H1 (cell line): ENCODE data around the gene GPHB5. TPM values are rescaled to one million over a fixed set of nuclear protein-coding genes. Genes with fewer than 3 reads are reported as not detected.
"Not testable (repeated sequence)": the region's sequence is repeated elsewhere in the genome, so short reads cannot be mapped to it uniquely, and the experiment has no call there.

Experiments
- CTCF ChIA-PET: fragments of 300-600 bp; sonication (Branson Sonifier 250); formaldehyde crosslinking; loops from one replicate; lab custom pipeline; 2021; ENCODE audit not compliant: partially characterized antibody; lab: Charles Lee
- POLR2A ChIA-PET: fragments of 300-600 bp; sonication (Branson Sonifier 250); formaldehyde crosslinking; loops from one replicate; lab custom pipeline; 2021; ENCODE audit warnings: inconsistent platforms; ENCODE audit not compliant: partially characterized antibody; lab: Charles Lee
- DNase-seq, 2 experiments: peaks; one replicate each; pipeline versions ENCODE4 v3.0.0 to v3.0.0-alpha.2; 2010 to 2022; ENCODE audit warnings: low spot score in 2 of 2, low read depth in 1 of 2, mixed read lengths in 1 of 2
- FAIRE-seq: peaks from 2 replicates; lab custom pipeline; 2011; peaks lifted over from hg19 to GRCh38; lab: Jason Lieb, UNC
- H2AFZ ChIP-seq: 2 replicates; pipeline ENCODE4 v1.8.1; 2012; ENCODE audit warnings: low read length, inconsistent platforms
- H2AK5ac ChIP-seq: 2 replicates; pipeline ENCODE4 v1.6.1; 2013; ENCODE audit warnings: low read depth, low read length
- H2BK120ac ChIP-seq: replicated peaks from 2 replicates; pipeline ENCODE3; 2013; ENCODE audit warnings: low read depth, low read length, inconsistent platforms
- H2BK12ac ChIP-seq: 2 replicates; pipeline ENCODE4 v1.6.1; 2013; ENCODE audit warnings: low read depth, low read length
- H2BK15ac ChIP-seq: 2 replicates; pipeline ENCODE4 v1.6.1; 2013; ENCODE audit warnings: low read length
- H2BK20ac ChIP-seq: 2 replicates; pipeline ENCODE4 v1.6.1; 2013; ENCODE audit warnings: low read length
- H2BK5ac ChIP-seq: 2 replicates; pipeline ENCODE4 v1.6.1; 2013; ENCODE audit warnings: low read depth, low read length
- H3K14ac ChIP-seq: 2 replicates; pipeline ENCODE4 v1.6.1; 2013; ENCODE audit warnings: inconsistent platforms; ENCODE audit not compliant: insufficient read length
- H3K18ac ChIP-seq: 2 replicates; pipeline ENCODE4 v1.6.1; 2013; ENCODE audit warnings: low read length; ENCODE audit errors: extremely low read depth
- H3K23ac ChIP-seq: 2 replicates; pipeline ENCODE4 v1.6.1; 2013; ENCODE audit warnings: inconsistent platforms; ENCODE audit not compliant: insufficient read length
- H3K23me2 ChIP-seq: 2 replicates; pipeline ENCODE4 v1.6.1; 2013; ENCODE audit warnings: low read depth, low read length
- H3K27ac ChIP-seq: 2 replicates; pipeline ENCODE4 v1.6.1; 2011; ENCODE audit warnings: low read depth, low read length, inconsistent platforms
- H3K27me3 ChIP-seq, 4 experiments: replicated peaks in 1 of 4; 1 replicate in 1 of 4; 2 replicates in 3 of 4; pipeline versions ENCODE4 v1.6.1 to v1.8.1; 2011 to 2013; ENCODE audit warnings: low read length in 3 of 4, mild to moderate bottlenecking in 3 of 4, inconsistent platforms in 2 of 4, mixed read lengths in 2 of 4, moderate library complexity in 1 of 4; ENCODE audit not compliant: control insufficient read depth in 3 of 4, insufficient read depth in 3 of 4; ENCODE audit errors: extremely low read depth in 1 of 4
- H3K36me3 ChIP-seq, 4 experiments: 2 replicates each; pipeline versions ENCODE4 v1.6.1 to v1.8.1; 2011 to 2013; ENCODE audit warnings: mild to moderate bottlenecking in 4 of 4, low read length in 3 of 4, moderate library complexity in 2 of 4, control low read depth in 1 of 4, inconsistent platforms in 1 of 4; ENCODE audit not compliant: insufficient read depth in 4 of 4, control insufficient read depth in 2 of 4
- H3K4ac ChIP-seq: replicated peaks from 2 replicates; pipeline ENCODE3; 2013; ENCODE audit warnings: low read length, low read depth, mixed read lengths, inconsistent platforms; ENCODE audit not compliant: insufficient read length
- H3K4me1 ChIP-seq, 4 experiments: replicated peaks in 1 of 4; 1 replicate in 1 of 4; 2 replicates in 3 of 4; pipeline versions ENCODE4 v1.6.1 to v1.8.1; 2011 to 2013; ENCODE audit warnings: low read length in 3 of 4, inconsistent platforms in 2 of 4, mixed read lengths in 1 of 4; ENCODE audit not compliant: insufficient read depth in 4 of 4, control insufficient read depth in 3 of 4
- H3K4me2 ChIP-seq, 2 experiments: 2 replicates each; pipeline versions ENCODE4 v1.6.1 to v1.8.1; 2011 to 2013; ENCODE audit warnings: low read depth in 2 of 2, low read length in 2 of 2, control low read depth in 1 of 2, inconsistent platforms in 1 of 2, mild to moderate bottlenecking in 1 of 2; ENCODE audit not compliant: insufficient read depth in 1 of 2
- H3K4me3 ChIP-seq, 4 experiments: fragments of 200-600, 300-600 bp in 1 of 4; sonication (generic), shearing (Covaris generic), sonication (Bioruptor Twin) in 1 of 4; 2 replicates each; pipeline versions ENCODE4 v1.5.1 to v1.8.1; 2011 to 2016; ENCODE audit warnings: low read length in 4 of 4, low read depth in 3 of 4, control low read depth in 2 of 4, inconsistent platforms in 2 of 4, mild to moderate bottlenecking in 2 of 4, mixed read lengths in 1 of 4, moderate library complexity in 1 of 4; ENCODE audit not compliant: insufficient read depth in 2 of 4; ENCODE audit errors: extremely low read depth in 1 of 4
- H3K56ac ChIP-seq: replicated peaks from 2 replicates; pipeline ENCODE3; 2013; ENCODE audit warnings: low read depth, mild to moderate bottlenecking, mixed read lengths, low read length, inconsistent platforms; ENCODE audit not compliant: insufficient read length
- H3K79me1 ChIP-seq: 2 replicates; pipeline ENCODE4 v1.6.1; 2013; ENCODE audit warnings: low read depth, low read length, control low read depth
- H3K79me2 ChIP-seq, 2 experiments: 2 replicates each; pipeline versions ENCODE4 v1.6.1 to v1.8.1; 2012 to 2013; ENCODE audit warnings: low read length in 2 of 2, mild to moderate bottlenecking in 2 of 2, inconsistent platforms in 1 of 2; ENCODE audit not compliant: insufficient read depth in 2 of 2, control insufficient read depth in 1 of 2
- H3K9ac ChIP-seq, 4 experiments: replicated peaks in 1 of 4; 1 replicate in 1 of 4; 2 replicates in 3 of 4; pipeline versions ENCODE4 v1.6.1 to v1.8.1; 2011 to 2013; ENCODE audit warnings: low read depth in 3 of 4, low read length in 3 of 4, control low read depth in 2 of 4, mild to moderate bottlenecking in 2 of 4, moderate library complexity in 2 of 4, inconsistent platforms in 1 of 4; ENCODE audit errors: extremely low read depth in 1 of 4
- H3K9me3 ChIP-seq, 2 experiments: 2 replicates each; pipeline versions ENCODE4 v1.6.1 to v1.8.1; 2012 to 2013; ENCODE audit warnings: mild to moderate bottlenecking in 2 of 2, moderate library complexity in 2 of 2, control low read depth in 1 of 2, inconsistent platforms in 1 of 2, low read depth in 1 of 2, low read length in 1 of 2, mixed read lengths in 1 of 2; ENCODE audit not compliant: insufficient read depth in 2 of 2
- H4K20me1 ChIP-seq, 2 experiments: replicated peaks in 1 of 2; 2 replicates each; pipeline versions ENCODE3 to v1.8.1; 2011 to 2013; ENCODE audit warnings: inconsistent platforms in 2 of 2, low read length in 2 of 2, mild to moderate bottlenecking in 1 of 2; ENCODE audit not compliant: insufficient read depth in 2 of 2, control insufficient read depth in 1 of 2
- H4K5ac ChIP-seq: 2 replicates; pipeline ENCODE4 v1.6.1; 2013; ENCODE audit warnings: low read length, low read depth, mixed read lengths, inconsistent platforms; ENCODE audit not compliant: insufficient read length
- H4K8ac ChIP-seq: 2 replicates; pipeline ENCODE4 v1.8.0; 2013; ENCODE audit warnings: mild to moderate bottlenecking, moderate library complexity, low read length, inconsistent platforms; ENCODE audit not compliant: insufficient read depth; ENCODE audit errors: extremely low read depth
- H4K91ac ChIP-seq: replicated peaks from 2 replicates; pipeline ENCODE3; 2013; ENCODE audit warnings: low read length, mixed read lengths, inconsistent platforms; ENCODE audit not compliant: insufficient read length
- WGBS, 2 experiments: shearing (Covaris generic) in 1 of 2; methylation state at CpG; one replicate each; pipeline versions ENCODE4 v1.1.6 to v1.1.7; 2013 to 2015; ENCODE audit warnings: low lambda C conversion rate in 2 of 2, mixed read lengths in 2 of 2, inconsistent platforms in 1 of 2, low coverage in 1 of 2, missing lambda C conversion rate in 1 of 2; ENCODE audit not compliant: insufficient replicate concordance in 2 of 2, insufficient coverage in 1 of 2, insufficient read length in 1 of 2; ENCODE audit errors: extremely low coverage in 1 of 2, missing lambda C conversion rate in 1 of 2; 5-methylcytosine and 5-hydroxymethylcytosine counted together
- polyA plus RNA-seq, 7 experiments: library from polyadenylated mRNA; depleted of rRNA in 3 of 7; stranded (reverse) in 5 of 7; unstranded in 2 of 7; fragments of >200 nt in 5 of 7; fragments of 200-250 nt in 2 of 7; gene quantifications; 1 replicate in 5 of 7; 2 replicates in 1 of 7; 4 replicates in 1 of 7; pipeline versions ENCODE4 v1.2.1 to v1.2.3, GENCODE V29; 2011 to 2013; ENCODE audit warnings: missing spikeins in 2 of 7, mixed read lengths in 2 of 7
- total RNA-seq: library from RNA; stranded (reverse); fragmentation: NEBNext Ultra II Directional; extraction: Animal tissue kit (Norgen Biotek cat#: 25700); gene quantifications from 2 replicates; pipeline ENCODE4 v1.2.1, GENCODE V29; 2021

The GPHB5 gene
- total and polyA plus RNA-seq, 2 of the 8 experiments (the other 6 are each of a cell fraction or from before 2014, with no cell fraction given): not detected

DNA sequence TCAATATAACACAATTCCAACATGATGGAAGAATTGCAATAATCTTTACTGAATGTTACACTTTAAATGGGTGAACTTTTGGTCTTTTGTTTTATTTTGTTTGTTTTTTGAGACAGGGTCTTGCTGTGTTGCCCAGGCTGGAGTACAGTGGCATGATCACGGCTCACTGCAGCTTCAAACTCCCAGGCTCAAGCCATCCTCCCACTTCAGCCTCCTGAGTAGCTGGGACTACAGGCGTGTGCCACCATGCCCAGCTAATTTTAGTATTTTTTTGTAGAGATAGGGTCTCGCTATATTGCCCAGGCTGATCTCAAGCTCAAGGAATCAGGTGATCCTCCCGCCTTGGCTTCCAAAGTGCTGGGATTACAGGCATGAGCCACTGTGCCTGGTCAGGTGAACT is 38.8 kb downstream of the GPHB5 start:
- H4K8ac ChIP-seq, H3K9me3 ChIP-seq, H2BK12ac ChIP-seq, H2BK5ac ChIP-seq, H3K79me2 ChIP-seq, H4K20me1 ChIP-seq, H3K79me1 ChIP-seq, H2AFZ ChIP-seq, H2BK15ac ChIP-seq, H3K4ac ChIP-seq, H4K91ac ChIP-seq, POLR2A ChIA-PET, DNase-seq, H3K9ac ChIP-seq, H3K27ac ChIP-seq, H4K5ac ChIP-seq, H3K18ac ChIP-seq, H3K4me3 ChIP-seq, H3K4me2 ChIP-seq, H3K23me2 ChIP-seq, H3K27me3 ChIP-seq, H3K56ac ChIP-seq, H2AK5ac ChIP-seq, H3K23ac ChIP-seq, H2BK20ac ChIP-seq, H3K36me3 ChIP-seq, H3K14ac ChIP-seq, H3K4me1 ChIP-seq, FAIRE-seq, H2BK120ac ChIP-seq: not testable (repeated sequence)
- 96% methylated on average over 4 of the region's 4 CpGs; no CpG with 5 or more reads in 1 of the 2 experiments for WGBS, 2 experiments
- CTCF ChIA-PET: interaction anchor here (1.1 to 7.0 kb wide), 4 partner anchors 19 to 1117 kb away, joined by 3 to 70 read pairs (median 8); no protein-coding TSS in a partner anchor
